MM.1S (cell line): ENCODE results near the gene HHIP.

Experiments used
- EZH2 ChIP-seq: fragments of 300-600 bp; sonication (generic); optimal IDR thresholded peaks from 2 replicates; pipeline ENCODE3; 2017; ENCODE audit warnings: low read depth, mild to moderate bottlenecking, antibody characterized with exemption, low read length, mixed read lengths
- TF ChIP-seq, protein P1 (sequence below): fragments of 300-600 bp; sonication (generic); IDR thresholded peaks from 2 replicates; pipeline ENCODE4 v1.5.1; 2016; ENCODE audit warnings: antibody characterized with exemption, low read length, mixed read lengths

DNA sequence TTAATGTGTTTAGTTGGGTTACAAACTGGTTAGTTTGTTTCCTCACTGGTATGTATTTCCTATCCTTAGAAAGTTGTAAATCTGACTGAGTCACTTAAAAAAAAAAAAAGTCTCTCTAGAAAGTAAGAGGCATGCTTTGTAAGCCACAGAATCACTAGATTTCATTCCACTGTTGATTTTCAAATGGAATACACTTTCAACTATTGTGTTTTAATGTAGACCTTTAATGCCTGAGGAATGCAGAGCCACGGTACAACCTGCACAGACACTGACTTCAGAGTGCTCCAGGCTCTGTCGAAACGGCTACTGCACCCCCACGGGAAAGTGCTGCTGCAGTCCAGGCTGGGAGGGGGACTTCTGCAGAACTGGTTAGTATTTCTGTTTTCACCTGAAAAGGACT lies 88.6 kb downstream of the HHIP start:
- TF ChIP-seq, protein P1, sequence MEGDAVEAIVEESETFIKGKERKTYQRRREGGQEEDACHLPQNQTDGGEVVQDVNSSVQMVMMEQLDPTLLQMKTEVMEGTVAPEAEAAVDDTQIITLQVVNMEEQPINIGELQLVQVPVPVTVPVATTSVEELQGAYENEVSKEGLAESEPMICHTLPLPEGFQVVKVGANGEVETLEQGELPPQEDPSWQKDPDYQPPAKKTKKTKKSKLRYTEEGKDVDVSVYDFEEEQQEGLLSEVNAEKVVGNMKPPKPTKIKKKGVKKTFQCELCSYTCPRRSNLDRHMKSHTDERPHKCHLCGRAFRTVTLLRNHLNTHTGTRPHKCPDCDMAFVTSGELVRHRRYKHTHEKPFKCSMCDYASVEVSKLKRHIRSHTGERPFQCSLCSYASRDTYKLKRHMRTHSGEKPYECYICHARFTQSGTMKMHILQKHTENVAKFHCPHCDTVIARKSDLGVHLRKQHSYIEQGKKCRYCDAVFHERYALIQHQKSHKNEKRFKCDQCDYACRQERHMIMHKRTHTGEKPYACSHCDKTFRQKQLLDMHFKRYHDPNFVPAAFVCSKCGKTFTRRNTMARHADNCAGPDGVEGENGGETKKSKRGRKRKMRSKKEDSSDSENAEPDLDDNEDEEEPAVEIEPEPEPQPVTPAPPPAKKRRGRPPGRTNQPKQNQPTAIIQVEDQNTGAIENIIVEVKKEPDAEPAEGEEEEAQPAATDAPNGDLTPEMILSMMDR, result no peak
- no peak for TF ChIP-seq EZH2
